ENCODE measurements around the gene PHYH. TPM values are rescaled to one million over a fixed set of nuclear protein-coding genes. Genes with fewer than 3 reads are reported as not detected.

PHYH gene
- total RNA-seq, result 10 to 100 TPM; 15.2 to 38.3 (median 27.8) TPM

GRCh38 chr10:13299437-13300287, at the start of gene PHYH:
Gene PHYH (minus strand): TSS chr10:13300064. CDS start chr10:13300042, 22 bp downstream.
- DNase-seq (peak; percentile 93 to 98), ATAC-seq (ENCODE audit: low FRiP score in 2 of 2) (peak; percentile 94 to 96)
- H3K36me3 ChIP-seq, result peaks cover 0 to 6% (median 3%) of the 10 kb centered on the region in 4 donors
- TF ChIP-seq, protein P1, sequence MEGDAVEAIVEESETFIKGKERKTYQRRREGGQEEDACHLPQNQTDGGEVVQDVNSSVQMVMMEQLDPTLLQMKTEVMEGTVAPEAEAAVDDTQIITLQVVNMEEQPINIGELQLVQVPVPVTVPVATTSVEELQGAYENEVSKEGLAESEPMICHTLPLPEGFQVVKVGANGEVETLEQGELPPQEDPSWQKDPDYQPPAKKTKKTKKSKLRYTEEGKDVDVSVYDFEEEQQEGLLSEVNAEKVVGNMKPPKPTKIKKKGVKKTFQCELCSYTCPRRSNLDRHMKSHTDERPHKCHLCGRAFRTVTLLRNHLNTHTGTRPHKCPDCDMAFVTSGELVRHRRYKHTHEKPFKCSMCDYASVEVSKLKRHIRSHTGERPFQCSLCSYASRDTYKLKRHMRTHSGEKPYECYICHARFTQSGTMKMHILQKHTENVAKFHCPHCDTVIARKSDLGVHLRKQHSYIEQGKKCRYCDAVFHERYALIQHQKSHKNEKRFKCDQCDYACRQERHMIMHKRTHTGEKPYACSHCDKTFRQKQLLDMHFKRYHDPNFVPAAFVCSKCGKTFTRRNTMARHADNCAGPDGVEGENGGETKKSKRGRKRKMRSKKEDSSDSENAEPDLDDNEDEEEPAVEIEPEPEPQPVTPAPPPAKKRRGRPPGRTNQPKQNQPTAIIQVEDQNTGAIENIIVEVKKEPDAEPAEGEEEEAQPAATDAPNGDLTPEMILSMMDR (IDR thresholded peaks at IDR 0.05), result peak in 3 of 6 experiments; percentile 11 to 26 (median 21)
- TF ChIP-seq POLR2A (IDR thresholded peaks at IDR 0.05) (peak in 3 of 4 donors; percentile 91 to 97 (median 94)), EP300 (IDR thresholded peaks at IDR 0.05) (peak in 1 of 4 donors; percentile 18), POLR2AphosphoS5 (IDR thresholded peaks at IDR 0.05) (peak; percentile 76 to 77)
- peaks cover 12 to 32% (median 16%) of the 10 kb centered on the region in 4 donors for H3K4me1 ChIP-seq
- no peaks in the 10 kb centered on the region for H3K27me3 ChIP-seq
- peak within 1 kb of the TSS; percentile 94 to 100 (median 98) for H3K27ac ChIP-seq
- peak within 1 kb of the TSS; percentile 21 to 78 (median 75) for H3K4me3 ChIP-seq
- H3K9me3 ChIP-seq, result no peaks in the 10 kb centered on the region
- 0% methylated on average over 31 to 42 of the region's 88 CpGs for WGBS, 2 donors

- Histone ChIP-seq H3K9me3 (no peaks in the 10 kb centered on the region), H3K27me3 (no peaks in the 10 kb centered on the region), H3K4me3 (peak within 1 kb of the TSS; percentile 64 to 95 (median 86)), H3K36me3 (peaks cover 0 to 4% (median 1%) of the 10 kb centered on the region in 4 donors), H3K4me1 (peaks cover 27 to 42% (median 30%) of the 10 kb centered on the region in 4 donors), H3K27ac (peak within 1 kb of the TSS; percentile 91 to 98 (median 96))
- 0% methylated on average over 13 to 64 of the region's 65 CpGs for WGBS, 2 donors
- DNase-seq (peak; percentile 74 to 94), ATAC-seq (ENCODE audit: low FRiP score in 2 of 2) (peak; percentile 82)
- TF ChIP-seq POLR2A (IDR thresholded peaks at IDR 0.05), result peak in 2 of 4 donors; percentile 2 to 26
- TF ChIP-seq POLR2AphosphoS5 (IDR thresholded peaks at IDR 0.05), result peak in 1 of 2 donors; percentile 16
- no peak for TF ChIP-seq EP300 (IDR thresholded peaks at IDR 0.05)
Observed at GRCh38 chr10:13348216-13349017, 48.6 kb upstream of the PHYH start, which contains the start of gene SEPHS1. Gene SEPHS1 (minus strand): TSS chr10:13348293. CDS start chr10:13344950, 3,343 bp downstream.

DNA sequence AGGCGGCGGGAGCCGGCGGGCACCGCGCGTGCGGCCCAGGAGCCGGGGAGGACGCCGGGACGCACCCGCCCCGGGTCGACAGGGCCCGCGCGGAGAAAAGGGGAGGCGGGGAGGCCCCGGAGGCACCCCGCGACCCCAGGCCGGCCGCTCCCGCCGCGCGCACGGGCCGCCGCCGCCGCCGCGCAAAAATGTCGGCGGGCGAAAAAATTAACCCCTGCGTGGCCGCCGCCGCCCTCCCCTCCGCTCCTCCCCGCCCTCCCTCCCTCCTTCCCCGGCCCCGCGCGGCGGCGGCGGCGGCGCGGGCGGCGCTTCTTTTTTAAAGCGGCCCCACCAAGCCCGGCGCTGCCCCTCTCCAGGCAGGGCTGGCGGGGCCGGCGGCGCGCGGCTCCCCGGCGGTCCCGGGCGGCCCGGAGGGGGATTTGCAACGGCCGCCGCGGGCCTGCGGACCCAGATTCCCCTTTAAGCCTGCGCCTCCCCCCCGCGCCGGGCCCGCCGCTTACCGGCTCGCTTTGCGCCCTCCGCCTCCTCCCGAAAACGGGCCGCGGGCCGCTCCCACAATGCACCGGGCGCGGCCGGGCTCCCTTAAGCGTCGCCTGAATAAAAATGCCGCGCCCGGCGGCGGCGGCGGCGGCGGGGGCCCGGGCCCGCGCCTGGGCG, 47.8 kb upstream of the PHYH start:
- peak; percentile 81 to 86 for ATAC-seq (ENCODE audit: low FRiP score in 2 of 2)
- H3K27me3 ChIP-seq, result no peaks in the 10 kb centered on the region
- H3K27ac ChIP-seq, result peak overlapping the region; percentile 91 to 98 (median 96)
- peak overlapping the region in 3 of 4 donors; percentile 83 to 95 (median 89) for H3K4me3 ChIP-seq
- peaks cover 27 to 42% (median 30%) of the 10 kb centered on the region in 4 donors for H3K4me1 ChIP-seq
- no peak for TF ChIP-seq POLR2AphosphoS5 (IDR thresholded peaks at IDR 0.05)
- TF ChIP-seq, protein P1 (IDR thresholded peaks at IDR 0.05), result peak in 3 of 6 experiments; percentile 1 to 40 (median 21)
- WGBS, 2 donors, result 0% methylated on average over 2 of the region's 109 CpGs; no CpG with 5 or more reads in 1 of the 2 donors
- peaks cover 0 to 4% (median 1%) of the 10 kb centered on the region in 4 donors for H3K36me3 ChIP-seq
- peak; percentile 81 to 97 for DNase-seq
- no peaks in the 10 kb centered on the region for H3K9me3 ChIP-seq

GRCh38 chr10:13347043-13347499, 47.2 kb upstream of the PHYH start:
- Histone ChIP-seq H3K27ac (peak overlapping the region; percentile 91 to 98 (median 96)), H3K9me3 (no peaks in the 10 kb centered on the region), H3K27me3 (no peaks in the 10 kb centered on the region), H3K4me3 (peak overlapping the region; percentile 64 to 95 (median 86)), H3K4me1 (peaks cover 27 to 42% (median 30%) of the 10 kb centered on the region in 4 donors), H3K36me3 (peaks cover 0 to 4% (median 1%) of the 10 kb centered on the region in 4 donors)
- DNase-seq (no peak), ATAC-seq (ENCODE audit: low FRiP score in 2 of 2) (peak in 1 of 2 donors; percentile 49)
- no peak for TF ChIP-seq POLR2AphosphoS5 (IDR thresholded peaks at IDR 0.05)
- no peak for TF ChIP-seq EP300 (IDR thresholded peaks at IDR 0.05)
- TF ChIP-seq, protein P1 (IDR thresholded peaks at IDR 0.05), result peak in 1 of 6 experiments; percentile 4
- WGBS, 2 donors, result 1% methylated on average over 27 to 47 of the region's 47 CpGs
